Activated naive CD8-positive, alpha-beta T cell treated with anti-CD3 and anti-CD28 coated beads, Interleukin-2, amount 50 U/mL, for 16 hours (primary cell): ENCODE measurements around the gene KCNJ4.

Experiments used
- DNase-seq: peaks from one replicate; pipeline ENCODE4 v3.0.0-alpha.2; 2020; ENCODE audit warnings: low read depth, low spot score

KCNJ4 gene

DNA sequence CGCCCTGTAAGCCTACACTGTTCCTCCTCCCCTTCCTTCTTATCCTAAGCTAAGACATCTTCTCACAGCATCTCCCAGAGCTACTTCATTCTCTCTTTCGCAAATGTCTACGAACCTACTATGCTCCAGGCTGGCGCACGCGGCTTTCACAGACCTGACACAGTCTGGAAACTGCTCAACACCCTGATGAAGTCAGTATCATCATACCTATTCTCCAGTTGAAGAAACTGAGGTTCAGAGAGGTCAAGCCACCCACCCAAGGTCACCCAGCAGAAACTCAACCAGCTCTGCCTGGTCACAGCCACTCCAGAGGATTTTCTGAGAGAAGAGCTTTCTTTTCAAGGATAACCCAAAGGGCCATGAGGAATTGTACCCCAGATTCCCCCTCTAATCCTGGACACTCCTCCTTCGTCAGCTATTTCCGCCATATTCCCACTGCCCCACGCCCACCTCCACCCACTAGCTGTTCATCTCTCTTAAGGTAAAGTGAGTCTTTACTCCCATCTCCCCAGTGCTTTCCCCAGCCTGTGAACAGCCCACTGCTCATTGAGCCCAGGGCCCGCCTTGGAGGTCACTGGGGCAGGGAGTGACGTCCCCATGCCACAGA, 1.8 kb downstream of the KCNJ4 start:
- no peak for DNase-seq

DNA sequence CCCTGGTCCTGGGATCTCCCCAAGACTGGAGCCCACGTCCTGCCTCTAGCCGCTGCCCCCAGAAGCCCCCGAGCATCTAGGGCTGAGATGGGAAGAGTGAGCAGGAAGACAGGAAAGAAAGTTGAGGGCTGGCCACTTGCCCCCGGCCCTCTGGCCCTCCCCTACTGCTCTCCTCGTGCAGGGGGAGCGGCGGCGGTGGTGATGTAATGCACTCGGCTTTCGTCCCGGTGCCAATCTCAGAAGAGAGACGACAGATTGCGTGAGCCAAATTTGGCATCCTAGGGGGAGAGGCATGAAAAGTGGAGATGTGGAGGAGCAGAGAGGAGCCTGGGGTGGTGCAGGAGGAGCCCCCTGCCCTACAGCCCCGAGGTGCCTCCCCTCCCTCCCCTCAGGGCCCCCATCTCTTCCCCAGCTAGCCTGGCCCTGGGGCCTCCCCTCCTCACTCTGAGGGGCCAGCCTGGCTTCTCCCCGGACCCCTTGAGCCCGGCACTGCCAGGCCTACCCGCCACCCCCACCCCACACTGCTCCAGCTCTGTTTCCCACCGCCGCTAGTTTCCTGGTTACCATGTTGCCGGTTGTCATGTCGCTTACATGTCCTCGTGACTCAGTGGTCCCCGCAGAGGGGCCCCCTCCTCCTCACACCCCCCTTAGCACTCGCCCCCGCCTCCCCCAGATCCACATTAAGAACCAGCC, 2.5 kb downstream of the KCNJ4 start:
- DNase-seq: no peak

DNA sequence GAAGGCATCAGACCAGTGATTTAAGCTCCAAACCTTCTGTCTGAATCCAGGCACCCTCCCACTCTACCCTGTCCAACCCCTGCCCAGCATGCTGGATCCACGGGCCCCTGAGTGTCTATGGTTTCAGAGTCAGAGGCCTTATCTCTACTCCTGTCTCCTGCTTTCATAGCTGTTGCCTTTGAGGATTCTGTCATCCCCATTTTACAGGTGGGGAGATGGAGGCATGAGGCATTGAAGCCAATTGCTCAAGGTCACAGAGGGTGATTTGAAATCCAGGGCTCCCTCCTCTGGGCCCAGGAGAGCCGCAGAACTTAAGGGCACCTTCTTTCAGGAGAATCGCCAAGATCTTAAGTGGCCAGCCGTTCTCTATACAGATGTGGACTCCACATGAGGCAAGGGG, 3.1 kb downstream of the KCNJ4 start:
- DNase-seq: no peak

DNA sequence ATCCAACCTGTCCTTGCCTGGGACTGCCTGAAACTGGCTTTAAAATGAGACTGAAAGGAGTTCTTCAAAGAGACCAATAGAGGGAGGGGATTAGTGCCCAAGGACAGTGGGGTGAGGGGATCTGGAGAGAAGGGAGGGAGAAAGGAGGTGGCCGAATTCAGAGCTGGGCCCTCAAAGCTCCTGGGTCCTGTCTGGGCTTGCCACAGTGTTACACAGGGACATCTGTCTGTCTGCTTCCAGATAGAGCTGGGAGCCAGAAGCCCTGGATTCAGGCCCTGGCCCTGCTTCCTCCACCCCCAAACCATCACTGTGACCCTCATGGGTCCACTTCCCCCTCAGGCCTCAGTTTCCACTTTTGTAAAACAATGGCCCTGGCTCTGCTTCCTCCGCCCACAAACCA, 3.6 kb downstream of the KCNJ4 start:
- no peak for DNase-seq

DNA sequence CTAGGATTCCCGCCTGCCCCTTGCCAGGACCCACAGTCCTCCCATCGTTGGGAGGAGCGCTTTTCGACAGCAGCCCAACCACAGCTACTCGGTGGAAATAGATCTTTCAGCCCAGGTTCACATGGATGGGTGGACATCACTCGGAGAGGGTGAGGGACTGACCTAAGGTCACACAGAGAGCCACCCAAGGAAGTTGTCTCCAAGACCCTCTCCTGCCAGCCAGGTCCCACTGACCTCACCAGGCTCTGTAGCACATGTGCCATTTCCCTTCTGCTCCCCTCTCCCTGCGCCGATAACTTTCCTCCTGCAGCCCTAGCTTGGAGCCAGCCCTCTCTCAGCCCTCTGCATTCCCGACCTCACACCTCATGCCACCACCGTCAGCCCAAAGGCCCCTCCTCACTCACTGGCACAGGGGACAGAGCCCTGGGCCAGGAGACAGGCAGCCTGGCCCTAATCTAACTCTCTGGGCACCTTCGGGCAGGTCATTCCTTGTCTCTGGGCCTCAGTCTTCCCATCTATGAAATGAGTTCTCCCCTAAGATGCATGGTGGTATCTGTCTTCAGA, 4.7 kb downstream of the KCNJ4 start:
- DNase-seq: no peak

DNA sequence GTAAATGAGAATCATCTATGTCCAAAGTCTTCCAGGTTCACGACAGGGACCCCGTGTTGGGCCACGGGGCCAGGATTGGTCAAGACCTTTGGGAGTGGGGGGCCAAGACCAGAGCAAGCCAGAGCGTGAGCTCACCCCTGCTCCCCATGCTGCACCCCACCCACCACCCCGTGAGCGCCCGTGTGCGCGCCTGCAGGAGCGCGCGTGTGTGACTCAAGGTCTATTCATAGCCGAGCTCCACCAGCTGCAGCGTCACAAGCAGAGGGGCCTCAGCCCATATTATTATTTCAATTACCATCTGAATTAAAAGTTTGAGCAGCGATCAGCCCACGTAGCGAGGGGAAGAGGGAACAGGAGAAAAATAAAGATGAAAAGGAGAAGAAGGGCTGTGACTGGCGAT, 5.2 kb downstream of the KCNJ4 start:
- DNase-seq: no peak

DNA sequence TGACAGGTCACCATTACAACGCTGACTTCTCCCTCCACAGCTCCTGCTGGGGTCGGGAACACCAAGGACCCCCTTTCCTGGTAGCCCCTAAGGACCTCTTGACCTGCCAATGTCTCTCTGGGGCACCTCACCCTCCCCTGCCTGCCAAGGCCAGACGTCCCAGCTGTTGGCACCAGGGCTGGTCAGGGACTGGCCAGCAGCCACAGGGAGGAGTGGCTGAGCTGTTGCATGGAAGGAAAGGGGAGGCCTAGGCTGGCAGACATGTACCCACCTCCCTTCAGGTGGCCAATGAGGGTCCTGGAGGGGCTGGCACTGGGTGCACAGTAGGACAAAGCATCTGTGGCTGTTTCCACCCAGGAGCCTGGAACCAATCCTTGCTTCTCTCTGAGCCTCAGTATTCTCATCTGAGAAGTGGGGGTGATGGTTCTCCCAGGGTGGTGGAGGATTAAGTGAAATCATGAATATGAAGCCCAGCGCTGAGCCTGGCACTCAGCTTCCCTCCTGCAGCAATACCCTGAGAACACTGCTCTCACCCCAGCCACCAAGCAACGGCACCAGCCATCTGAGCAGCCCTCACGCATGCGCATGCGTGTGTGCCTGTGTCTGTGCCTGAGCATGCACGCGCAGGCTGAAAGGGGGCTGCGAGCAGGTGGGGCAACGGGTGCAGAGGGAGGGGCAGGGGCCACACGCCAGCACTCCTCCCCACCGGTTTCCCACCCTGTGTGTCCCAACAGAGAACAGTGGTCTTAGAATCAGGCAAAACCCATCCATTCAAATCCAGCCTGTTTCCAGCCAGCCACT, 5.9 kb downstream of the KCNJ4 start:
- DNase-seq: no peak

DNA sequence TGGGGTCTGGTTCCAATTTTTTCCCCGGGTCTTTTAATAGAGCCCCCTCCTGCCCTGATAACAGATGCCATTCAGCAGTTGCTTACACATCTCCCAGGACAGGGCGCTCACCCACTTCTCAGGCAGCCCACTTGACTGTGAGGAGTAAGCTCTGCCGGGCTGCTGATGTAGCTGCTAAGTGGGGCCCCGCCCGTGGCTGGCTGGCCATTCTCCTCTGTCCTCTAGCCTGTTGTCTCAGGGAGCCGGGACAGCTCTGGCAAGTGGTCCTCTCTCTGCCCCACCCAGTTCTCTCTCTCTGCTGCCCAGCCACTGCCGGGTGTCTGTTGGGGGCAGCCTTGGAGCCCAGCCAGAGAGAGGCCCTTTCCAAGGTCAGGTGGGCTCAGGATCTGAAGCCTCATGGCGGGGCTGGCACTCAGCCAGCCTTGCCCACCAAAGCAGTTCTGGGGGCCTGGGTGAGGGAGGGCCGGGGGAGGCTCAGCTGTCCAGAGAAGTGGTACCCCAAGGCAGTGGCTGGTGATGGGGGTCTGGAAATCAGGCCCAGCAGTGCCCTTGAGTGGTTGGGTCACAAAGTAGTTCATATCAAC, 8.9 kb downstream of the KCNJ4 start:
- no peak for DNase-seq

DNA sequence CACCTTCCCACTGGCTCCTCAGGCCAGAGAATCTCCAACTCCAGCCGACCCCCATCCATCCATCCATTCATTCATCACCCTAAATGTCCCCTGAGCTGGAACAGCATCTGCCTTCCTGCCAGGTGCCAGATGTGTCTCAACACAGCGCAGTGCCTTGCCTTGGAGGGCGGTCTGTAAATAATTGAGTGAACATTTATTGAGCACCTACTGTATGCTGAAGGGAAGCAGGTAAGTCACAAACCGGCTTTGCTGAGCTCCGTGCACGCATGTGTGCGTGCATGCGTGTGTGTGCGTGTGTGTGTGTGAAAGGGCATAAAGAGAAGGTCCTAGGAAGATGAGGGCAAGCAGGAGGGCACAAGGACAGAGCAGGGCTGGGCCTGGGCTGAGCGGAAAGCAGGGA, 10.2 kb downstream of the KCNJ4 start:
- DNase-seq: no peak

DNA sequence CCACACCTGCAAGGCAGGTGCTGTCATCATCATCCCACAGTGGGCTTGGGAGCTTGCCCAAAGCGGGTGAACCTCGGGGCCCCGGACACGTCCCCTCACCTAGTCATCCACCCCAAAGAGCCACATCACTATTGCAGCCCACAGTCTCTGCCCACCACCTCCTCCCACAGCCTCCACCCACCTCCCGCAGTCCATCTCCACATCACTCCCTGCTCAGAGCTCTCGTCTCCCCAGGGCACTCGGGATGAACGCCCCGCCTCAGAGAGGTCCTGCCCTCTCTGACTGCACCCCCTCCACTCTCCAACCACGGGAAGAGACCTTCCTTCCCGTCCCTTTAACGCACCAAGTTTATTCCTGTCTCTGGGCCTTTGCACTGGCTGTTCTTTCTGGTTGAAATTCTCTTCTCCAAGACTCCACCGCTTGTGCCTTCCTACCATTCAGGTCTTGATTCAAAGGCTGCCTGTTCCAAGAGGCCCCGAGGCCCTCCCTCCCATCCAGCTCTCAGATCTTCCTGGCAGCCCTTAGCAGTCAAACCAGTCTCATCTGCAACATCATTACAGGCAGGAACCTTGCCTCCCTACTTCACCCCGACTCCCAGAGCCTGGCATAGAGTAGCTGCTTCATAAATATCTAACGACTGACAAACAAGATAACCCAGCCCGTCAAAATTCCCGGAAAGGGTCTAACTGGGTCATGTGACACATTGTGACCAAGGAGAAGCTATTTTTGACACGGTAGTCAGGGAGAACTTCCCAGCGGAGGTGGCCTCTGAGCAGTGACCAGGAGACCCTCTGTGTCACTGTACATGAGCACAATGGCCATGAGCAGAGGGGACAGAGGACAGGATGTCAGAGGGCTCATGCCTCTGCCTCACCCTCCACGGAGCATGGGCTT, 11.1 kb downstream of the KCNJ4 start:
- no peak for DNase-seq

DNA sequence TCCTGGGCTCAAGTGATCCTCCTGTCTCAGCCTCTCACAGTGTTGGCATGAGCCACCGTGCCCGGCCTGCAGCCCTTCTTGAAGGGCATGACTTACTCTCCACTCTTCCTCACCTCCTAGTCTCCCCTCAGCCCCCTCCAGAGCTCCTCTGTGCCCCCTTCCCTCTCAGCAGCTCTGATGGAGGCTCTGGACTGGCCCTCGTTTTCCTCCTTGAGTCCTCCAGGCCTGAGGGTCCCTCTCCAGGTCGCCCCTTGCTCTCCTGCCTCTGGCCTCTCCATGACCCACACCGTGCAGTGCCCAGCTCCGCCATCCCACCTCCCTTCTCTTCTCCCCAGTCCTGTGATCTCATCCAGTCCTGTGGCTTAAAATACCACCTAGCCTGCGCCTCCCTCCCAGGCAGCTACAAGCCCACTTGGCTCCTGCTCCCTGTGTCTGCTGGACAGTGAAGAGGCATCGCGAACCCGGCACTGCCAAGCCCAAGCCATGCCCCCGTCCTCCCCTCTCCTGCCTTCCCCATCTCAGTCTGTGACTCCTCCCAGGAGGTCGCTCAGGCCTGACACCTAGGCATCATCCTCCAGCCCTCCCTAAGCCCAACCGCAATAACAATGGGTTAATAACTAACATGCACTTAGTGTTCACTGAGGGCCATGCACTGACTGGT, 11.9 kb downstream of the KCNJ4 start:
- no peak for DNase-seq

DNA sequence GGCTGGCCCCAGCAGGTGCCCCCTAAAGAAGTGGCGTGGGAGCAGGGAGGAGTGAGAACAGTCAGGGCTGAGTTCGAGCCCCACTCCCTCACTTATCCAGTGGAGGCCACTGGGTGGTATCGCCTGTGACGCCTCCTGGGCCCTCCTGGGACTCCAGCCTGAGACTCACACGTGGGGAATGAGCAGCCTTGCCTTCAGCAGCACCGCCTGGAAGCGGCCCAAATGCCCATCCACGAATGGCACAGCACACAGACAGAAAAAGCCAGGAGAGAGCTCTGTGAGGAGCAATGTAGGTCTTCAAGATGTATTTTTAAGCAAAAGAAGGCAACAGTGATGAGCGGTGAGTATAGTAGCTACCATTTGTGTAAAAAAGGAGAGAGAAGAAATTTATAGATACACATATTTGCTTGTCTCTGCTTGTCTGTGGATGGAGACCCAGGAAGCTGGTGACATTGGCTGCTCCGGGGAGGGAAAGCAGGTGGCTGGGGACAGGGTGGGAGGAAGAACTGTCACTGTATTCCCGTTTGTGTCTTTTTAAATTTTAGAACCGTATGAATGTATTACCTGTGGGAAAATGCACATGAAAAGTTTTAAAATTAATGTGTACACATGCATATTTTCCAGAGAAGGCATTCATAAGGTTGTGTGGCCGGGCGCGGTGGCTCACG, 13.2 kb downstream of the KCNJ4 start:
- no peak for DNase-seq

DNA sequence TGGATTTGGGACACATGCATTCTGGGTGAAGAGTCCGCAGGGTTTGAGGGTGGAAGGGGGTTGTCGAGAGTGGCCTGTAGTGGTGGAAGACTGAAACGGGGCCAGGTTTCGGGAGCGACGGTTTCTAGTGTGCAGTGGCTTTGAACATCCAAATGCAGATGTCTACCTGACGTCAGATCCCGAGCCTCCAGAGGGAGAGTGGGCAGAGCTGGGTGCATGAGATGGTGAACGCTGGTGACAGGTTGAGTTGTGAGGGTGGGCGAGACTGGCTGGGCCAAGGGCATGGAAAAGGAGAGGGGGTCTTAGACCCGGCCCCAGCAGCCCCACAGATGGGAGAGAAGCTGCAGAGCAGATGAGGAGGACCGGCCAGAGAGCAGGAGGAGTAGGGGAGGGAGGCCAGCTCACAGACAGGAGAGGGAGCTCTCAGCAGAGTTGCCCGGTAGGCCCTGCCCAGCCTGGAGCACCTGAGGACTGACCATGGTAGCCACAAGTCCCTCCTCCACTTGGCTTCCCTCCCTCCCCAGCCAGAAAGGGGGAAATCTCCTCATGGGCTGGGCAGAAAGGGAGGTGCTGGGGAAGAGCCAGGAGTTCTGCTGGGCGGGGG, 14.2 kb downstream of the KCNJ4 start:
- DNase-seq: no peak

DNA sequence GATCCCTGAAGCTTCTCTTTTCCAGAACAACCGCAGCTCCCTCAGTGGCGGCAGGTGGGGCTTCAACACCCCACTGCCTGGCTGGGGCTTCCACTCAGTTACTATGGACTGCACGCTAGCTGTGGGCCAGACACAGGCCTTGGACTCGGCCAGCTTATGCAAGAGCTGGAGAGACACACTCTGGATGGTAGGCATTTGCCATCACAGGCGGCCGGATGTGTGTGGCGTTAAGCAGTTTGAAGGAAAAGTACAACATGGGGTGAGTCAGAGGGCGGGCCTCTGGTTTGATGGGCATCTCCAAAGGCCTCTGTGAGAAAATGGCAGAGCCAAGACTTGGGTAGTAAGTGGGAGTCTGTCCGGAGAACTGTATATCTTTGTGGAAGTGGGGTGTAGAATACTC, 17.6 kb downstream of the KCNJ4 start:
- no peak for DNase-seq

DNA sequence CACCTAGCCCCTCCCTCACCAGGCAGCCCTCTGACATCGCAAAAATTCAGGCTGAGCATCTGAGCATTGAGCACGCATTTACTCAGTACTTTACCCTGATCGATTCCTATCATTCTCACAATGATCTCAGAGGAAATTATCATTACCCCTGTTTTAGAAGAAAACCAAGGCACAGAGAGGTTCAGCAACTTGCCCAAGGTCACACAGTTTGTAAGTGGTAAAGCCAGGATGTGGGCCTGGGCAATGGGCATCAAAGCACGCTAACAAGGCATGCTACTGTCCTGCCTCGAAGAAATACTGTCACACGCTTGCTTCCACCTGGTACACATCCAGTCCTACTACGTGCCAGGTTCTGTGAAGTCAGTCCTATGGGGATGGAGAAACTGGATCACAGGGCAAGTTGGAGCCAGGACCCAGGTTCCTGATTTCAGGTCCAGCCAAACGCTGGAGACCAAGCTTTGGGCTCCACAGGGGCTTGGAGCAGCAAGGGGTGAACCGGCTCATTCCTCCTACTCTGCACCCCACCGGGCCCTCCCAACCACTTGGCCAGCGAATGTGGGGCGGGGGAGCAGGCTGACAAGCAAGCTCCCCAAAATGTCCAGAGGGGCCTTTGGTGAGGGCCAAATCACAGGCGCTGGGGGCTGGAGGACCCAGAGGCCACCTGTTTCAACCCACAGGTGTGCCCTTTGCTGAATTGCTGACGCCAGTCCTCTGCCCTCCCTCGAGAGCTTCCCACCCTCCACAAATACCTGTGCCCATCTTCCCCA, 18.2 kb downstream of the KCNJ4 start:
- no peak for DNase-seq

DNA sequence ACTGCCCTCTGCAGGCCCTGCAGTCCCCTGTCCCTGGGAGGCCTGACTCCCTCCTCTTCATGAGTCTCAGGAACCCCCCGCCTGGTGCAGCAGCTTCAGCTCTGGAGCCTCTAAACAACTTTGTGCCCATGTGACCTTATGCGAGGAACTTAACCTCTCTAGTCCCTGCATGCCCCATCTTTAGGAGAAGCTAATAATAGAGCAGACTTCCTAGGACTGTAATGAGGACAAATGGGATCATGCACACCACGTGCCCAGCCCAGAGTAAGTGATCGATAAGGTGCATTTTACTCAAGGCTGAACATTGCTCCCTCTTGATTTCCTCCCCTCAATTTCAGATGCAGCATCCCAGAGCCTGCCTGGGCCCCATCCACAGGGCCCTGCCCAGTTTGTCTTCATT, 19.0 kb downstream of the KCNJ4 start:
- DNase-seq: no peak

DNA sequence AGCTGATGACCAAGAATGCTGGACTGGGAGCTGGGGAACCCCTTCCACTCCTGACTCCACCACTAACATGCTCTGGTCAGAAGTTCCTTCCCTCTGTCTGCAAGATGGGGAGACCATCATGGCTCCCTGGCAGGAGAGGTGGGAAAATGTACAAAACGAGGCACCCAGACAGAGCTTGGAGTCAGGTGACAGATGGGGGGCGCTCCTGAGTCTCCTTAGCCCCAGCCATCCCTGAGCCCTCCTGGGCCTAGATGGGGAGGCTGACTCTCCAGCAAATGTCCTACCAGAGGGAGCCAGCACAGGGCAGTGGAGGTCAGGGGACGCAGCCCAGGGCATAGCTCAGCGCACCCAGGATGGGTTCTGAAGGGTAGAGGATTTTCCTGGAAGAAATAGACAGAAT, 20.0 kb downstream of the KCNJ4 start:
- no peak for DNase-seq

DNA sequence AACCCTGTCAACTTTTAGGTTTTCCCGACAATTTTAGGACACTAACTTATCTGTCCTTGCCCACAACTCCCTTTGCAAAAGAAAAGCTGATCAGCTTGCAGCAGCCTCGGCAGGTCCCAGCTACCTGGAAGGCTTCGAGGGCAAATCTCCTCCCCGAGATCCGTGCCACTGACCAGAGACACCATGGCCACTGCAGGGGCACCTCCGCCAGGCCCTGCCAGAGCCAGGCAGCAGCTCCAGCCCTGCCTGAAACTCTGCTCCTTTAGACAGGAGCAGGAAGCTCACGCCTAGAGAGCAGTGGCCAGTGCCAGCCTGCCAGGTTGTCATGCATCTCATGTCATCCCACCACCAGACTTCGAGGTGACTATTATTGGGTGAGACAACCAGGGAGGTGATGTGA, 21.1 kb downstream of the KCNJ4 start:
- no peak for DNase-seq

DNA sequence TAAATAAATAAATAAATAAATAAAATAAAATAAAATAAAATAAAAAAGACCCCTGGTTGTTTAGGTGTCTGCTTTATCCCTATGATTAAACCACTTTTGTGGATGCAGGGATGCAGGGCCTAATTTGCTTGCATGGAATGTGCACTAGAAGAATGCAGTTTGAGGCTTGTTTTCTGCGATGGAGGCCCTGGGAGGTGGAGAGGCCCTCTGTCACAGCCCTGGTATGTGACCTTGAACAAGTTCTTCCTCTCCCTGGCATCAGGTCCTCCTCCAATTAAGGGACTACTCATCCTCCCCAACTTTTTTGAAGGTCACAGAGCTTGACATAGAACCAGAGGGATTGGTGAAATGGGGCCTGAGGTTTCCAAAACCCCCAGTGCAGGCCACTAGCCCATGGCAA, 22.7 kb downstream of the KCNJ4 start:
- no peak for DNase-seq
